ENCODE results near the gene ANKHD1.

The ANKHD1 gene, protein sequence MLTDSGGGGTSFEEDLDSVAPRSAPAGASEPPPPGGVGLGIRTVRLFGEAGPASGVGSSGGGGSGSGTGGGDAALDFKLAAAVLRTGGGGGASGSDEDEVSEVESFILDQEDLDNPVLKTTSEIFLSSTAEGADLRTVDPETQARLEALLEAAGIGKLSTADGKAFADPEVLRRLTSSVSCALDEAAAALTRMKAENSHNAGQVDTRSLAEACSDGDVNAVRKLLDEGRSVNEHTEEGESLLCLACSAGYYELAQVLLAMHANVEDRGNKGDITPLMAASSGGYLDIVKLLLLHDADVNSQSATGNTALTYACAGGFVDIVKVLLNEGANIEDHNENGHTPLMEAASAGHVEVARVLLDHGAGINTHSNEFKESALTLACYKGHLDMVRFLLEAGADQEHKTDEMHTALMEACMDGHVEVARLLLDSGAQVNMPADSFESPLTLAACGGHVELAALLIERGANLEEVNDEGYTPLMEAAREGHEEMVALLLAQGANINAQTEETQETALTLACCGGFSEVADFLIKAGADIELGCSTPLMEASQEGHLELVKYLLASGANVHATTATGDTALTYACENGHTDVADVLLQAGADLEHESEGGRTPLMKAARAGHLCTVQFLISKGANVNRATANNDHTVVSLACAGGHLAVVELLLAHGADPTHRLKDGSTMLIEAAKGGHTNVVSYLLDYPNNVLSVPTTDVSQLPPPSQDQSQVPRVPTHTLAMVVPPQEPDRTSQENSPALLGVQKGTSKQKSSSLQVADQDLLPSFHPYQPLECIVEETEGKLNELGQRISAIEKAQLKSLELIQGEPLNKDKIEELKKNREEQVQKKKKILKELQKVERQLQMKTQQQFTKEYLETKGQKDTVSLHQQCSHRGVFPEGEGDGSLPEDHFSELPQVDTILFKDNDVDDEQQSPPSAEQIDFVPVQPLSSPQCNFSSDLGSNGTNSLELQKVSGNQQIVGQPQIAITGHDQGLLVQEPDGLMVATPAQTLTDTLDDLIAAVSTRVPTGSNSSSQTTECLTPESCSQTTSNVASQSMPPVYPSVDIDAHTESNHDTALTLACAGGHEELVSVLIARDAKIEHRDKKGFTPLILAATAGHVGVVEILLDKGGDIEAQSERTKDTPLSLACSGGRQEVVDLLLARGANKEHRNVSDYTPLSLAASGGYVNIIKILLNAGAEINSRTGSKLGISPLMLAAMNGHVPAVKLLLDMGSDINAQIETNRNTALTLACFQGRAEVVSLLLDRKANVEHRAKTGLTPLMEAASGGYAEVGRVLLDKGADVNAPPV (N-terminal part only)

DNA sequence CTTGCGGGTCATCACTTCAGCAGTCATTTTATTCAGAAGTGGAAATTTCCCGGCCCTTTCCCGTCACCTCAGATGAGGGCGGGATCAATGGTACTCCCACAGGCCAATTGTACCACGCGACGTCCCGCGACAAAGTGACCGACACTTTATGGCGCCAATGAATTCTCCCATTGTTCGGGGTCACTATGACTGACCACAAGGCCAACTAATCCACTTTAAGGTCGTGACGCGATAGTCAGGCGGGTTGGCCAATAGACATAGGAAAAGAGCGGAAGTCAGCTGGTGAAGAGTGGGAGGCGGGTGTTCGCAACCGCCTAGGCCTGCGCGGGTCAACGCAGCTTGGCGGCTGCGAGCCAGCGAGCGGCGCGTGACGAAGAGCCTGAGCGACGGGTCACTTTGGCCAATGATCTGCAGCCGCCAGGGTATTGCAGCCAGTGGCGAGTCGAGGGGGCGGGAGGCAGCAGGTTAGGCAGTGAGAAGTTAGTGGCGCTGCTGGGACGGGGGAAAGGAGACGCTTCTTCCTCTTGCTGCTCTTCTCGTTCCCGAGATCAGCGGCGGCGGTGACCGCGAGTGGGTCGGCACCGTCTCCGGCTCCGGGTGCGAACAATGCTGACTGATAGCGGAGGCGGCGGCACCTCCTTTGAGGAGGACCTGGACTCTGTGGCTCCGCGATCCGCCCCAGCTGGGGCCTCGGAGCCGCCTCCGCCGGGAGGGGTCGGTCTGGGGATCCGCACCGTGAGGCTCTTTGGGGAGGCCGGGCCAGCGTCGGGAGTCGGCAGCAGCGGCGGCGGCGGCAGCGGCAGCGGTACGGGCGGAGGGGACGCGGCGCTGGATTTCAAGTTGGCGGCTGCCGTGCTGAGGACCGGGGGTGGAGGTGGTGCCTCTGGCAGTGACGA lies at the start of gene ANKHD1:
ANKHD1 (plus strand) TSS at position 472 of the 896 bp plus-strand sequence; CDS start at position 607, 135 bp downstream.
- DNase-seq: peak; percentile 98

DNA sequence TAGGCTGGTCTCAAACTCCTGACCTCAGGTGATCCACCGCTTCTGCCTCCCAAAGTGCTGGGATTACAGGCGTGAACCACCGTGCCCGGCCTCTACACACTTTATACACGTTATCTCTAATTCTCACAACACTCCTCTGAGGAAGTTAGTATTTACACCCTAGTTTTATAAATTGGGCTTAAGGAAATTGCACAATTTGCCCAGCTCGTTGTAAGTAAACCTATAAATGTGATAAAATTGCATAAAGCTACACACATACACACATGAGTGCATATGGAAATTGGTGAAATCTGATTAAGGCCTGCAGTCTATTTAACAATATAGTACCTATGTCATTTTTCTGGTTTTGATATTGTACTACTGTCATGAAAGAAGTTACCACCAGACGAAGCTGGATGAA lies 46.1 kb upstream of the ANKHD1 start:
- DNase-seq: no peak

DNA sequence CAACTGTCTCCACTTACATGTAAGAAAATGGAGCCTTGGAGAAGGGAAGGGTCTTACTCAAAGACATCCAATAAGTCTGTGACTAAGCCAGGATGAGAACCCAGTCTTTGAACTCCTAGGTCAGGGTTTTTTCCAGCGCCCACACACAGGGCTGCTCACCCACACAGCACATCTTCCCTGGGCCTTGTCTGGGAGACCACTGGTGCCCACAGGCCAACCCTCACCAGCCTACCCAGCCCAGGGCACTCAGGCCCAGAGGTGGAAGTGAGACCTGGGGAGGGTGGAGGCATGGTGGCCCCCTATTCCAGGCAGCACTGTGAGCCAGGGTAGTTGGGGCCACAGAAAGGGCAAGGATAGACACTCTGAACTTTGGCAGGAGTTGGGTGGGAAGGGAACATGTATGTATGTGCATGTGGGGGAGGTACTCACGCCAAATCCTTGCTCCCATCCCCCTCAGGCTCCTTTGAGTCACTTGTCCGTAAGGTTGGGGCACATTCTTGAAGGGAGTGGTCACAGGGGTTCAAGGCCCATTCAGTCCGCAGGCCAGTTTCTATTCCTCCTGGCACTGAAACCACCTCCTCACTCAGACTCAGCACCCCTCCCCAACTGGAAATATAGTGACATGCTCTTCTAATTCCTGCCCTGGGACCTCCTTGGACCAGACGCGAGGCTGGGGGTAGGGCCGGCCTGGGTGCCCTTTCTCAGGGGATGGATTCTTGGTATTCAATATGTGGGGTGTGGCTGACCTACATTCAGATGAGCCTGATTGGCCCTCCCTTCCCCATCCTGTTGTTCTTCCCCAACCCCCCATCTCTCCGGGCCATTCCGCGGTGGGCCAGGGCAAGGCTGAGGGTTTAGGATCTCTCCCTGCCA lies 44.5 kb upstream of the ANKHD1 start:
- DNase-seq: no peak

DNA sequence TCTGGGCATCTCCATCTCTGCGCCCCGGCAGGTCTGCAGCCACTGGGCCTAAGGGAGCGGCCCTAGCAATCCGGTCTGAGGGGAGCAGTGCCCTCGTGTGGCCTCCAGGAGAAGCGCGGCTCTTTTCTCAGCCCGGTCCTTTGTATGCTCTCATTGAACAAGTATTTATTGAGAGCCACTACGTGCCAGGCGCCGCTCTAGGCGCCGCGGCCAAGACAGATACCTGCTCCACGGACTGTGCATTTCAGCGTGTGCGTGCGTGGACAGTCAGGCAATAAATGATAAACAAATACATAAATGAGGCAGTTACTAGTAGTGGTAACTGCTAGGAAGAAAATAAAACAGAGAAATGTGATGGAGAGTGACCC lies 43.9 kb upstream of the ANKHD1 start:
- DNase-seq: peak; percentile 83

DNA sequence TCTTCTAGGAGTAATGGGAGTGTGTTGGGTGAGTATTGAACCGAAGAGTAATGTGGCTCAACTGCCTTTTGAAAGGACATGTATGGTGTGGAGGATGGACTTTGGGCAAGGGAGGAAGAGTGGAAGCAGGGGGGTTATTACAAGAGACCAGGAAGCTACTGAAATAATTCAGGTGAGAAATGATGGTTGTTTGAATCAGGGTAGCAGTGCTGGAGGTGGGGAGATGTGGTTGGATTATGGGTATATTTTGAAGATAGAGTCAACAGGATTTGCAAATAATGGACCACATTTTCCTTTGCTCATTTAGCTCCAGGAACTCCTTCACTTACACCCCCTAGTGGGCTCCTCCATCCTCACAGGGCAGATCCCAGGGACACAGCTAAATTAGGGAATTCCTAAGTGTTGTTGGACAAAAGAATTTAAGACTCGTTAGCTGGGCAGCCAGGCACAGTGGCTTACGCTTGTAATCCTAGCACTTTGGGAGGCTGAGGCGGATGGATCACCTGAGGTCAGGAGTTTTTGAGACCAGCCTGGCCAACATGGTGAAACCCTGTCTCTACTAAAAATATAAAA lies 42.8 kb upstream of the ANKHD1 start:
- DNase-seq: no peak

DNA sequence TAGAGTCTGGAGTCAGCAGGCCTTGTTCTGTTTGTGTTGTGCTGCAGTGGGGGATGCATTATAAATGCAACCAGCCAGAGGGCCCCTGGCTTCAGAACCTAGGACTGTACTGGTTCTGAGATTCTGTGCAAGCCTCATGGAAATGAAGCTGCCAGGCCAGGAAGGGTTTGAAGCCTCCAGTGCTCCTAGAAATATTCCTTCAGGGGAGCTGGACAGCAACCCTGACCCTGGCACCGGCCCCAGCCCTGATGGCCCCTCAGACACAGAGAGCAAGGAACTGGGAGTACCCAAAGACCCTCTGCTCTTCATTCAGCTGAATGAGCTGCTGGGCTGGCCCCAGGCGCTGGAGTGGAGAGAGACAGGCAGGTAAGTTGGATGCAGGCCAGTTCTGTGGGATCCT lies 41.5 kb upstream of the ANKHD1 start, which contains the start of gene SLC4A9:
SLC4A9 (plus strand) TSS at position 94 of the 400 bp plus-strand sequence; CDS start at position 137, 43 bp downstream.
- no peak for DNase-seq

DNA sequence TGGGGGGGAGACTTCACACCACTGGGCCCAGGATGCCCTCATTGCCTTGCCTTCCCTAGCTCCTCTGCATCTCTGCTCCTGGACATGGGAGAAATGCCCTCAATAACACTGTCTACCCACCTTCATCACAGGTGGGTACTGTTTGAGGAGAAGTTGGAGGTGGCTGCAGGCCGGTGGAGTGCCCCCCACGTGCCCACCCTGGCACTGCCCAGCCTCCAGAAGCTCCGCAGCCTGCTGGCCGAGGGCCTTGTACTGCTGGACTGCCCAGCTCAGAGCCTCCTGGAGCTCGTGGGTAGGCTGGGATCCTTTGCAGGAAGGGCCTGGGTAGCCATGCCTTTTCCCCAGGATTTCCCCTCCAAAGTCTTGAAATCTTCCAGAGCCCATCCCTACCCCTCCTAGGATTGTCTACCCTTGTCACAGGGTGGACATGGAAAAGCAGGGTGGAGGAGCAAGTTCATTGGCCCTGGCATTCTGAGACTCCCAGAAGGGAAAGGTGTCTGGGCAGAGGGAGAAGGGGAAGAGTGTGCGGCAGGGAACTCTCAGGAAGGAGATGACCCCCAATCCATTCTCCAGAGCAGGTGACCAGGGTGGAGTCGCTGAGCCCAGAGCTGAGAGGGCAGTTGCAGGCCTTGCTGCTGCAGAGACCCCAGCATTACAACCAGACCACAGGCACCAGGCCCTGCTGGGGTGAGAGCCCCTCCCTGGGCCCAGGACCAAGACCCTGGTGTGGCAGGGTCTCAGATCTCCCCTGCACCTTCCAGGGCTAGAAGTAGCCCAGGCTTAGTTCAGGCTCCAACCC lies 40.8 kb upstream of the ANKHD1 start:
- no peak for DNase-seq

DNA sequence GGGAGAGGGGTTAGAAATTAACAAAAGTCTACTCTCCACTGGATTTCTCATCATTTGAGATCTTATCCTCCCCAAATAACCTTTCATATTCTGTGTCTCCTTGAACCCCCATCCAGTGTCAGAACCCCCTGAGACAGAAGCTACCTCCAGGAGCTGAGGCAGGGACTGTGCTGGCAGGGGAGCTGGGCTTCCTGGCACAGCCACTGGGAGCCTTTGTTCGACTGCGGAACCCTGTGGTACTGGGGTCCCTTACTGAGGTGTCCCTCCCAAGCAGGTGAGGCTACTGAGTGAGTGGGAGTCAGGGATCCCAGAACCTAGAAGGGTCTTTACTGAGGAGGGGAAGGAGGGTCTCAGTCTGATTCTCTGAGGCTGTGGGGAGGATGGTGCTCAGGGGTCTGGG lies 39.7 kb upstream of the ANKHD1 start:
- DNase-seq: no peak

DNA sequence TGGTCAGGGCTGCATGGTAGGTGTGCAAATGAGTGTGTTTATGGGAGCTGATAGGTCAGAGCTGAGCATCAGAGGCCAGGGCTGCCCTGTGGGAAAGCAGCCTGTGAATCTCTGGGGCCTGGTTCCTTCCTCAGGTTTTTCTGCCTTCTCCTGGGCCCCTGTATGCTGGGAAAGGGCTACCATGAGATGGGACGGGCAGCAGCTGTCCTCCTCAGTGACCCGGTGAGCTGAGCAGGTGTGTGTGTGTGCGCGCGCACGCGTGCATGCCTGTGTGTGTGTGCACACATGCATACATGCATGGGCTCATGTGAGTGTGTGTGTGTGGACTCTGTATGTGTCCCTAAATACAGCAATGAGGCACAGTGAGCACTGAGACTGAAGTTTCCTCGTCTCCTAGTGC lies 39.3 kb upstream of the ANKHD1 start:
- DNase-seq: no peak

DNA sequence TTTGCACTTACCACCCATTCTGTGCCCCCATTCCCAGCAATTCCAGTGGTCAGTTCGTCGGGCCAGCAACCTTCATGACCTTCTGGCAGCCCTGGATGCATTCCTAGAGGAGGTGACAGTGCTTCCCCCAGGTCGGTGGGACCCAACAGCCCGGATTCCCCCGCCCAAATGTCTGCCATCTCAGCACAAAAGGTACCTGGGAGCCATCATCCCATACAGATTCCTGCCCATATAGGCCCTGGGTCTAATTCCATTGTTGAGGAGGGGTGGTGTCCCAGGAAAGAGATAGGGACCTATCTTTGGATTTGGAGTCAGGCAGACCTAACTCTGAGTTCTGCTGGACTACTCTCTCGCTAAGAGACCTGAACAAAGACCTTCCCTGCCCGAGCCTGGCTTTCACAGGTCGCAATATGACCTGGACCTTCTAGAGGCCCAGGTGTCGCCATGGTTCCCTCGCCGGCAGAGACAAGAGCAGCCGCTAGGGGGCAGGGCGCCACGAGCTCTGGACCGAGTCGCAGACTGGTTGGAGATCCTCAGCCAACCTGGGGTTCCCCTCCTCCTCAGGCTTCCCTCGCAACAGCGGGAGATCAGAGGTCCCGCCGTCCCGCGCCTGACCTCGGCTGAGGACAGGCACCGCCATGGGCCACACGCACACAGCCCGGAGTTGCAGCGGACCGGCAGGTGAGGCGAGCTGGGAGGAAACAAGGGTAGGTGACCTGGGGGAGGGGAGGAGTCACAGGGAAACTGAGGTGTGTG lies 38.6 kb upstream of the ANKHD1 start:
- DNase-seq: peak; percentile 85

DNA sequence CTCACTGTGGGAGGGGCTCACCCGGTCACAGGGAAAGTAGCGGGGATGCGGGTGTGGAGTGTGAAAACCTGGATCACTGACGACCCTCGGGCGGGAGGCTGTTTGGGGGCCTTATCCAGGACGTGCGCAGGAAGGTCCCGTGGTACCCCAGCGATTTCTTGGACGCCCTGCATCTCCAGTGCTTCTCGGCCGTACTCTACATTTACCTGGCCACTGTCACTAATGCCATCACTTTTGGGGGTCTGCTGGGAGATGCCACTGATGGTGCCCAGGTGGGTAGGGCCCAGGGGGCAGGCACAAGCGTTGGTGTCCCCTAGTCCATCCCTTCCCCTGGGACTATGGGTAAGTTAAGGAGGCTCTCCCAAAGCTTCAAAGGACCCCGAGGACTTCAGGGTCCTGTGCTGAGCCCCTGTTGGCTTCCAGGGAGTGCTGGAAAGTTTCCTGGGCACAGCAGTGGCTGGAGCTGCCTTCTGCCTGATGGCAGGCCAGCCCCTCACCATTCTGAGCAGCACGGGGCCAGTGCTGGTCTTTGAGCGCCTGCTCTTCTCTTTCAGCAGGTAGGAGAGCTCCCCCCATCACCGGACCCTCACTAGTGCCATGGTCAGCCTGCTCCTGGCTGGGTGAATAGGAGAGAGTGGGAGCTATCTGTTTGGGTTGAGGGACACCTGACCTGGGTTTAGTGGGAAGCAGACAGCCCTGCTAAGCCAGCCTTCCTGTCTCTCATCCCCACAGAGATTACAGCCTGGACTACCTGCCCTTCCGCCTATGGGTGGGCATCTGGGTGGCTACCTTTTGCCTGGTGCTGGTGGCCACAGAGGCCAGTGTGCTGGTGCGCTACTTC lies 37.8 kb upstream of the ANKHD1 start:
- DNase-seq: no peak

DNA sequence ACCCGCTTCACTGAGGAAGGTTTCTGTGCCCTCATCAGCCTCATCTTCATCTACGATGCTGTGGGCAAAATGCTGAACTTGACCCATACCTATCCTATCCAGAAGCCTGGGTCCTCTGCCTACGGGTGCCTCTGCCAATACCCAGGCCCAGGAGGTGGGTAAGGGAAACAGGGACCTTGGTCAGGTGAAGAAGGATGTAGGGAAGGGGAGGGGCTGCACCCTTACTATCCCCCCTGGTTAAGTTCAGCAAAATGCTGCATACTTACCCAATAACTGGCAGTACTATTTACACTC lies 37.2 kb upstream of the ANKHD1 start:
- DNase-seq: no peak

DNA sequence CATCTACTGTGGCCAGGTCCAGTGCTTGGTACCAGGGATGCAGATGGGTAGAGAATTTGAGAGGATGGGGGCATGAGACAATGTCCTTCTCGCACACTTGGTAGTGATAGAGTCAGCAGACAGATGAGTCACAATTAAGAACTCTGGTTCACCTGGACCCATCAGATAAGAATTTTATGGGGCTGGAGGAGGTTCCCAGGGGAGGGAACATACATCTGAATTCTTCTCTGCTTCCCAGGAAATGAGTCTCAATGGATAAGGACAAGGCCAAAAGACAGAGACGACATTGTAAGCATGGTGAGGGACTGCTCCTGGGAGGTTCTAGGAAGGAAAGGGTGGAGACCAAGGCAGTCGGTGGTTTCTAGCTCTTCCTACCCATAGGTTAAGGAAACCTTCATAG lies 36.4 kb upstream of the ANKHD1 start:
- DNase-seq: no peak

DNA sequence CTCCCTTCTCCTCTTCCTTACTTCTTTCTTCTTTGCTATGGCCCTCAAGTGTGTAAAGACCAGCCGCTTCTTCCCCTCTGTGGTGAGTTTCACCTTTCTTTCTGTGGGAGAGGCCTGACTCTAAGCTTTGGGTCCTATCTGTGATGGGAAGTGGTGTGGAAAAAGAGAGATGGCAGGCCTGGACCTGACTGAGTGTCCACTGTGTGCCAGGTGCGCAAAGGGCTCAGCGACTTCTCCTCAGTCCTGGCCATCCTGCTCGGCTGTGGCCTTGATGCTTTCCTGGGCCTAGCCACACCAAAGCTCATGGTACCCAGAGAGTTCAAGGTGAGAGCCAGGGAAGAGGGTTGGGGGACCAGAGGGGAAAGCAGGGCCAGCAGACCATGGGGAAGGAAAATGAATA lies 35.7 kb upstream of the ANKHD1 start:
- DNase-seq: no peak

DNA sequence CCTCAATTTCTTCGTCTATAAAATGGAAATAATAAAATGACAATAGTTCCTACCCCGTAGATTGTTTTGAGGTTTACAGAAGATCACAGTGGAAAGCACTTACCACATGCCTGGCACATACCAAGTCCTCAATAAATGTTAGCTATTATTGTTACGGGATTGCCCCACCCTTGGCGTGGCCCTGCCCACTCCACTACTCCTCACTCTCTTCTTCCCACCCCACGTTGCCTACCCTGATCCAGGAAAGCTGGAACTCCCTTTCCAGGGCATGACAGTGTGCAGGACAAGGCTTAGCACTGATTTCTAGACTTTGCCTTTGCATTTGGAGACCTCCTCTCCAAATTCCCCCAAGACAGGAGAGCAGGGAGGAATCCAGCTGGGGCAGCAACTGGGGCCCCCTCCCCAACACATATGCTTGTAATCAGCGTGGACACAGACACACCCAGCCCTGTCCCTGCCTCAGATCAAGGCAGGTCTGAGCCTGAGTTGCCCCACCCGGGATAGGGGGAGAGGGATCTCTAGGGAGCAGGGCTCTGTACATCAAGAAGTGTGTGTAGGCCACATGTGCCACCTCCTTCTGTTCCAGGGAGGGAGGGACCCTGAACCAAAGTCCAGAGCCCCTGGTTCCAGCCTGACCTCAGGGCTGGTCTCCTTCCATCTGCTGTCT lies 34.9 kb upstream of the ANKHD1 start:
- DNase-seq: no peak

DNA sequence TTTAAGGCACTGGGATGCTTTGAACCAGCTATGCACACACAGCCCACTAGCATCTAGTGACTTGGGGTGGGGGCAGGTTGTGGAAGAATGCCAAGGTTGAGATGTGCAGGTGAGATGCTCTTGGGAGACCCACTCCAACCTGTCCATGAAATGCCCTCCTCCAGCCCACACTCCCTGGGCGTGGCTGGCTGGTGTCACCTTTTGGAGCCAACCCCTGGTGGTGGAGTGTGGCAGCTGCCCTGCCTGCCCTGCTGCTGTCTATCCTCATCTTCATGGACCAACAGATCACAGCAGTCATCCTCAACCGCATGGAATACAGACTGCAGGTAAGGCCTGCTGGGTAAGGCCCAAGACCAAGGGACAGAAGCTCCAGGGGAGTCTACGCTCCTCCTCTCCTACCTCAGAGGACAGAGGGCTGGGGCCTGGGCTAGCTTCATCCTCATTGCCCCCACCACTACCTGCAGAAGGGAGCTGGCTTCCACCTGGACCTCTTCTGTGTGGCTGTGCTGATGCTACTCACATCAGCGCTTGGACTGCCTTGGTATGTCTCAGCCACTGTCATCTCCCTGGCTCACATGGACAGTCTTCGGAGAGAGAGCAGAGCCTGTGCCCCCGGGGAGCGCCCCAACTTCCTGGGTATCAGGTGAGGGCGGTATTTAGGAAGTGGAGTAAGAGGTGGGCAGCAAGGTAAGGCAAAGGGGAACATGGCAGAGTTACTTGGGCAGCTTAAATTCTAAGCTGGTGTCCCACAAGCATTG lies 34.2 kb upstream of the ANKHD1 start:
- DNase-seq: no peak

Measured in stimulated activated CD4-positive, alpha-beta T cell treated with anti-CD3 and anti-CD28 coated beads, Interleukin-1b, Interleukin-23, amount 100 ng/mL, for 48 hours (primary cell).